IPS-20b (cell line): ENCODE data around the gene KLK15.

Experiments
- H3K27ac ChIP-seq: one replicate; pipeline ENCODE4 v1.5.1; 2013; ENCODE audit warnings: low read length
- H3K27me3 ChIP-seq: 2 replicates; pipeline ENCODE4 v1.6.1; 2013; ENCODE audit warnings: mild to moderate bottlenecking, low read length, inconsistent platforms; ENCODE audit not compliant: insufficient read depth
- H3K36me3 ChIP-seq: 2 replicates; pipeline ENCODE4 v1.6.1; 2013; ENCODE audit warnings: low read depth, mild to moderate bottlenecking, inconsistent platforms, low read length, moderate library complexity; ENCODE audit not compliant: insufficient read depth
- H3K4me1 ChIP-seq: 2 replicates; pipeline ENCODE4 v1.6.1; 2013; ENCODE audit warnings: mild to moderate bottlenecking, control low read depth, inconsistent platforms, low read length, moderate library complexity; ENCODE audit not compliant: insufficient read depth
- H3K4me3 ChIP-seq: 2 replicates; pipeline ENCODE4 v1.5.1; 2013; ENCODE audit warnings: mild to moderate bottlenecking, low read length, inconsistent platforms
- H3K9ac ChIP-seq: 2 replicates; pipeline ENCODE4 v1.6.1; 2013; ENCODE audit warnings: low read depth, mild to moderate bottlenecking, inconsistent platforms, low read length, moderate library complexity
- H3K9me3 ChIP-seq: 2 replicates; pipeline ENCODE4 v1.6.1; 2013; ENCODE audit warnings: mild to moderate bottlenecking, low read depth, low read length, inconsistent platforms; ENCODE audit not compliant: insufficient read depth

Gene KLK15

DNA sequence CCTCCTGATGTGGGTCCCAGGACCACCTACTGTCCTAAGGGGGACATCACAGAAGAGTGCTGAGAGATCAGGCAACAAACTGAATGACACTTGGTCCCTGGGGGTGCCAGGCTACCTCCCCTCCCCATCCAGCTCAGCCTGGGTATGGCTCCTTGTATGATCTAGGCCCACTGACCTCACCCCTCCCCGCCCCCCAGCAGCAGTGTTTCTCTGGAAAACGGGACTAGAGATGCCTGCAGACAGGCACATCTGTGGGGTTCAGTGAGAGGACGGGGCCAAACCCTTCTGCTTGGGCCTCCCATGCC, 33.9 kb downstream of the KLK15 start:
- H3K27ac ChIP-seq, result no peak overlapping the region
- peaks cover 83% of the 10 kb centered on the region for H3K36me3 ChIP-seq
- no peaks in the 10 kb centered on the region for H3K27me3 ChIP-seq
- no peak overlapping the region for H3K9ac ChIP-seq
- H3K4me1 ChIP-seq, result peaks cover 6% of the 10 kb centered on the region; the same call in 1 of the 2 replicates
- H3K4me3 ChIP-seq, result no peak overlapping the region
- H3K9me3 ChIP-seq, result no peaks in the 10 kb centered on the region

DNA sequence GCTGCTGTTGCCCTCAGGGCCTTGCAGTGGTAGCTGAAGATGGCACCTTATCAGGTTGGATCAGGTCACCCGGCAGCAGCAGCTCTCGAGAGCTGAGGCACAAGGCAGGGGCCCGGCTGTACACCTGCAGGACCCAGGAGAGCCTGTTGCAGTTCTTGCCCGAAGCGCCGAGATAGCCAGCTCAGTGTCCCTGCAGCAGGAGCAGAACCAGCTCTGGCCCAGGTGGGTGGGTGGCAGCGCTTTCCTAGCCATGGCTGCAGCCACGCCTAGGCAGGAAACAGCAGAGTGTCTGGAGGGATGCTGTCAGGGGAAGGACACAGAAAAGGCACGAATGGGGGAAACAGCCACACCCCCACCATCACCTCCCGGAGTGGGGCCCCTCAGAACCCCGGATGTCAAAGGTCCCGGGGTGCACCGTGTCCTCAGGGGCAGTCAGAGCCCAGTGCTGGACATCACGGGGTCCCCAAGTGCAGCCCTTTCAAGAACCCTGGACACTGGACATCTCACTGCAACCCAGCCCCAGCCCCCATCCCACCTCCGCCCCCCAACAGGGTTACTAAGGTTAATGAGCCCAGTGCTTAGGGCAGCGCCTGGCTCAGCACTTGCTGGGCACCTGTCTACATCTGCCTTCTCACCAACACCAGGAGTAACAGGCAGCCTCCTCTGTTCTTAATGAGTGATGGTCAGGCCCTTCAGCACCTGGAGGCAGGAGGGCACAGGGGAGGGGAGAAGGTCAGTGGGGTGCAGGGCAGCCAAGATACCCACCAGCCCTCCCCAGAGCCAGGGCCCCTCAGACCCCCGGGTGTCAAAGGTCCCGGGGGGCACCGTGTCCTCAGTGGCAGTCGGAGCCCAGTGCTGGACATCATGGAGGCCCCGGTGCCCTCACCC, 34.5 kb downstream of the KLK15 start:
- H3K4me1 ChIP-seq, result peaks cover 6% of the 10 kb centered on the region; the same call in 1 of the 2 replicates
- H3K9me3 ChIP-seq, result no peaks in the 10 kb centered on the region
- H3K27ac ChIP-seq, result no peak overlapping the region
- H3K4me3 ChIP-seq, result no peak overlapping the region
- no peaks in the 10 kb centered on the region for H3K27me3 ChIP-seq
- peaks cover 83% of the 10 kb centered on the region for H3K36me3 ChIP-seq
- no peak overlapping the region for H3K9ac ChIP-seq

DNA sequence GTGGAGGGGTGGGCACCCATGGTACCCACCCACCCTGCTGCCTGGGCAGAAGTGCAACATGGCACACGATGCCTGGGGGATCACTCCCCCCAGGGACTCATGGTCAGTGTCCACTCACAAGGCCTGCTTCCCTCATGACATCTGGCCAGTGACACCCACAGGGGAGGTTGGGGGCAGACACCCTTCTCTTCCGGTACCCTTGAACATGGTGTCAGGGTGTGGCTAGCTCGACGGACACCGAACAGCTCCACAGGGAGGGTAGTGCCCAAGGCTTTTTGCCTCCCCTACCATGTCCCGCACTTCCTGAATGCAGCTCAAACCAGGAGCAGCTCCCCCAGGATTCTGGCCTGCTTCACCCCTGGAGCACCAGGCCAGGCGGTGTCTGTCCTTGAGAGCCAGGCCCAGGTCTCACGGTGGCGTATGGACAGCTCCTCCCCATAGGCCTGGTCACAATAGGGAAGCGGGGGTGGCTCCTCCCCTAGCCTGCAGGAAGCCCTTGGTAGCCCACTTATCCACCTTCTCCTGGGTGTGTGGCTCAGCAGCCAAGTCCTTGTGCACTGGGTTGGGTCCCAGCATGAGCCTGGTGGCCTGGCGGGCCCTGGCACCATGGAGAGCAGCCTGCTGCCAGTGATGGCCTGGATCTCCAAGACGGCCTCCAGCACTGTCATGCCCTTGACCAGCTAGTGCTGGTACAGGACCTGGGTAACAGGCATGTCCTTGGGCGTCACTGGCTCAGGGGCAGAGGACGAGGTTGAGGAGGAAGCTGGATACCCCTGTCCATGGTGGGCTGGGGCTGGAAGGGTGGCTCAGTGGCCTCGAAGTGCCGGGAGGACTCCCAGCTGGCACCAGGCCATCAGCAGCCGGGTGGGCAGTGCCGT, 35.4 kb downstream of the KLK15 start:
- Histone ChIP-seq H3K4me1 (peaks cover 5% of the 10 kb centered on the region; the same call in 1 of the 2 replicates), H3K36me3 (peaks cover 75% of the 10 kb centered on the region)

DNA sequence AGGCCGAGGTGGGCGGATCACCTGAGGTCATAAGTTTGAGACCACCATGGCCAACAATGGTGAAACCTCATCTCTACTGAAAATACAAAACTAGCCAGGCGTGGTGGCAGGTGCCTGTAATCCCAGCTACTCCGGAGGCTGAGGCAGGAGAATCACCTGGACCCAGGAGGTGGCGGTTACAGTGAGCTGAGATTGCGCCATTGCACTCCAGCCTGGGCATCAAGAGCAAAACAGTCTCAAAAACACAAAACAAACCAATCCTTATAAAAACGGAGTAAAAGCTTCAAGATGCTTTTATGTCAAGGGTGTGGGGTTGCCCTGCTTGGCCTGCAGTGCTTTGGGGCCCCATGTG, 36.0 kb downstream of the KLK15 start:
- Histone ChIP-seq H3K9me3 (no peaks in the 10 kb centered on the region), H3K27ac (no peak overlapping the region), H3K9ac (no peak overlapping the region), H3K36me3 (peaks cover 69% of the 10 kb centered on the region), H3K4me3 (no peak overlapping the region), H3K4me1 (no peaks in the 10 kb centered on the region; the same call in 1 of the 2 replicates), H3K27me3 (no peaks in the 10 kb centered on the region)

More for the DNA sequence above, 35.4 kb downstream of the KLK15 start:
- H3K9me3 ChIP-seq, result no peaks in the 10 kb centered on the region
- no peak overlapping the region for H3K9ac ChIP-seq
- H3K4me3 ChIP-seq, result no peak overlapping the region
- H3K27ac ChIP-seq, result no peak overlapping the region
- H3K27me3 ChIP-seq, result no peaks in the 10 kb centered on the region

DNA sequence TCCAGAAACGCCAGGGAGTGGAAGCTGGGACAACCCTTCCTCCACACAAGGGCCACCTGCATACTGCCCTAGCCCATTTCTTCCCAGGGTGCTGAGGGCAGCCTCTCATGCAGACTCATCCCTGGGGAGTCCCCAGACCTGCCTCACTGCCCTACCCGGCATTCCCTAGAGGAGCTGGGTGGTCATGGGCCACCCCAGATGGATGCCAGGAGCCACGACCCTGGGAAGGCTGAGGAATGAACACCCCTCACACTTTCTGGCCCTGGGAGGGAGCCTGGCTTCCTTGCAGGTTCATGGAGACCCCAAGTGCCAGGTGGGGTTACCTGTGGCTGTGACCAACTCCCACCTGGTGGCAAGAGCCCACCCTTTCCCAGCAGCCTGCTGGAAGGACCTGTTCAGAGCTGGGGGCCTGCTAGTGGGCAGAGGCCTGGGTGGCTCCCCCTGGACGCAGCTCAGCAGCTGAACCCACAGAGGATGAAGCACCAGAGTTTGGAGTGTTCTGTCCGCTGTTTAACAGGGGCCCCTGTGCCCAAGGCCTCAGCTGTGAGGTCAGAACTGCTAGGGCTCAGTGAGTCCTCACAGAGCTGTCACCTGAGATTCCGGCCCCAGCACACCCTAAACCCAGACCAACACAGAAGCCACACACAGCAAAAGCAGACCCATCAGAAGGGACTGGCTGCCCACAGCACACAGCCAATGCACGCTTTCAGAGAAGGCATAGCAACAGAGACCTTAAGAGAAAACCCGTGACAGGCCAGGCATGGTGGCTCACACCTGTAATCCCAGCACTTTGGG, 36.5 kb downstream of the KLK15 start:
- Histone ChIP-seq H3K27ac (no peak overlapping the region), H3K4me3 (no peak overlapping the region), H3K4me1 (no peaks in the 10 kb centered on the region), H3K36me3 (peaks cover 64% of the 10 kb centered on the region), H3K27me3 (no peaks in the 10 kb centered on the region), H3K9me3 (no peaks in the 10 kb centered on the region), H3K9ac (no peak overlapping the region)

DNA sequence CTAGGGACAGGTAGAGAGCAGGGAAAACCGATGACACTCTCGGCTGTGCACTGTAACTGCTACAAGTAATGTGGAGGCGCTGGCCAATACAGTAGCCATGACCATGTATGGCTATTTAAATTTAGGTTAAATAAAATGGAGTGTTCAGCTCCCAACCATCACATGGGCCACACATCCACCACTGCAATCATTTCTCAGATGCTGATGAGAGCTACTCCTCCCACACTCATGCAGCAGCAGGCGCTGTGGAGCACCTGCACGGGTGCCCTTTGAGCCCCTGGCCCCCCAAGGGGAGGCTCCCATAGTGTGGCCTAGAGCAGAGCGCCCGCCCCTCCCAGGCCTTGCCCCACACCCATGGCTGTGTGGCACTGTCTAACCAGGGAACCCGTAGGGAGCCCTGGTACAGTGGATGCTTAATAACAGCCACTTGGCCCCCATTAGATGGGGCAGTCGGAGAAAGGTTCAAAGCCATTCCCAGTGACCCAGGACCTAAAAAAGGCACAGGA, 37.2 kb downstream of the KLK15 start:
- H3K9ac ChIP-seq, result no peak overlapping the region
- H3K27ac ChIP-seq, result no peak overlapping the region
- H3K9me3 ChIP-seq, result no peaks in the 10 kb centered on the region
- no peaks in the 10 kb centered on the region for H3K4me1 ChIP-seq
- H3K27me3 ChIP-seq, result no peaks in the 10 kb centered on the region
- H3K36me3 ChIP-seq, result peaks cover 58% of the 10 kb centered on the region
- H3K4me3 ChIP-seq, result no peak overlapping the region

DNA sequence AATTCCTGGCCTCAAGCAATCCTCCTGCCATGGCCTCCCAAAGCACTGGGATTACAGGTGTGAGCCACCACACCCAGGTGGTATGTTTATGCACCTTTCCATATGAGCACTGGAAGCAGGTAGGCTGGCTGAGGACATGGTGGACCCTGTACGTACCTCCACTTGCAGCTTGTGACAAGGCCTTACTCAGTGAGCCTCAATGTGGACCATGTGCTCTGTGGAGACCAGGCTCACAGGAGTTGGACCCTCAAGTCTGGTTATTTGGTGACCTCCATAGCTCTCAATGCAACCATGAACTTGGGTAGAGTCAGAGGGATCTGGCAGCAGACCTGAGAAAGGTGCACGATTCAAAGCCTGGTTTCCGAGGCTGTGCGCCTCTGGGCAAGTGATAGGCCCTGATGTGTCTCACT, 37.7 kb downstream of the KLK15 start:
- Histone ChIP-seq H3K9me3 (no peaks in the 10 kb centered on the region), H3K27ac (no peak overlapping the region), H3K4me3 (no peak overlapping the region), H3K4me1 (no peaks in the 10 kb centered on the region), H3K9ac (no peak overlapping the region), H3K27me3 (no peaks in the 10 kb centered on the region), H3K36me3 (peaks cover 53% of the 10 kb centered on the region)

DNA sequence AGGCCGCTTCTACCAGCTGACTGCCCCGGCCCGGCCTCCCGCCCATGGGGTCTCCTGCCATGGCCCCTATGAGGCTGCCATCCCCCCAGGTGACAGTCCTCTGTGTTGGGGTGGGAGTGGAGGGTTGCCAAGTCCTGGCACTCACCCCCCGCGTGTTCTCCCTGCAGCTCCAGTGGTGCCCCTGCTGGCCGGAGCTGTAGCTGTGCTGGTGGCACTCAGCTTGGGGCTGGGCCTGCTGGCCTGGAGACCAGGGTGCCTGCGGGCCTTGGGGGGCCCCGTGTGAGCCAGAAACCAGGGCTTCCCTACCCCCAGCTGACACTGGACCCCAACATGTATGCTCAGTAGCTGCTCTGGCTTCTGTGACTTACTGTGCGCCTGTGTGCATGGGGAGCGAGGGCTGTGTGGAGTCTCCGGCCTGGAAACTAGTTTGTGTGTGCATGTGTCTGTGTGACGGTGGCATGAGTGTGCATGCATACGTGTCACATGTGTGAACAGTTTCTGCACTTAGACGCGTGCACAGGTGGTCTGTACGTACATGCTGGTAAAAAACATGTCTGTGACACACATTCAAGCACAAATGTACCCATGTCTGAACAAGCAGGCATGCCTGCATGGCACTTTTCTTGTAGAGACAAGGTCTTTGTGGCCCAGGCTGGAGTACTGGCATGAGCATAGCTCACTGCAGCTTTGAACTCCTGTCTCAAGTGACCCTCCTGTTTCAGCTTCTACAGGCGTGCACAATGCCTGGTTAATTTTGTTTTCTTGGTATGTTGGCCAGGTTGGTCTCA, 38.3 kb downstream of the KLK15 start:
- H3K9me3 ChIP-seq, result no peaks in the 10 kb centered on the region
- no peak overlapping the region for H3K9ac ChIP-seq
- H3K36me3 ChIP-seq, result peaks cover 47% of the 10 kb centered on the region
- no peaks in the 10 kb centered on the region for H3K27me3 ChIP-seq
- no peak overlapping the region for H3K27ac ChIP-seq
- no peak overlapping the region for H3K4me3 ChIP-seq
- H3K4me1 ChIP-seq, result no peaks in the 10 kb centered on the region

DNA sequence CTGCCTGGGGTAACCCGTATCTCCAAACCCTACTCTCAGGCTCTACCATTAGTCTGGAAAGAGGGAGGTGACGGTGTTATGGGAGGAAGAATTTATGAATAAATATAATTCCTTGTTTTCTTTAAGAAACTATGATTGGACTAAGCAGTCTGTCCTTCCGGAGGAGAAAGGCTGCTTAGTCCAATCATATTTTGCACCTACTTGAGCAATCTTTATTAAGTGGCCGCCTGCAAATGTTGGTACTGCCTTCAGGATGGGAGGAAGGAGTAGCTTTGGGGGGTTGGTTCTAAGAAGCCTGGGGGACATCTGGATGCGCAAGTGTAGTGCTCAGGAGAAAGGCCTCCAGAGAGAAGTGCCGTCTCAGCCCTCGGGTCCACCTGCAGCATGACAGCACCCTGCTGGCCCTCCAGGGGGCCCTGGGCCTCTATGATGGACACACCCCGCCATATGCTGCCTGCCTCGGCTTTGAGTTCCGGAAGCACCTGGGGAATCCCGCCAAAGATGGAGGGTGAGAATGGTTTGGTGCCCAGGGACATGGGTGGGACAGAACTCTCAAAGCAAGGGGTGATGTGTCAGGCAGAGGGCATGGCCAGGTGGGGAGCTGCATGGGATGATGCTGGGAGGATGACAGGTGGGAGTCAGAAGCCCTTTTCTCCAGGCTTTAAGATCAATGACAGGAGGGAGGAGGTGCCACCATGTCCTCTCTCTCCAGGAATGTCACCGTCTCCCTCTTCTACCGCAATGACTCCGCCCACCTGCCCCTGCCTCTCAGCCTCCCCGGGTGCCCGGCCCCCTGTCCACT, 39.1 kb downstream of the KLK15 start:
- Histone ChIP-seq H3K27ac (no peak overlapping the region), H3K4me1 (no peaks in the 10 kb centered on the region), H3K9me3 (no peaks in the 10 kb centered on the region), H3K36me3 (peaks cover 39% of the 10 kb centered on the region), H3K4me3 (no peak overlapping the region), H3K27me3 (no peaks in the 10 kb centered on the region), H3K9ac (no peak overlapping the region)

DNA sequence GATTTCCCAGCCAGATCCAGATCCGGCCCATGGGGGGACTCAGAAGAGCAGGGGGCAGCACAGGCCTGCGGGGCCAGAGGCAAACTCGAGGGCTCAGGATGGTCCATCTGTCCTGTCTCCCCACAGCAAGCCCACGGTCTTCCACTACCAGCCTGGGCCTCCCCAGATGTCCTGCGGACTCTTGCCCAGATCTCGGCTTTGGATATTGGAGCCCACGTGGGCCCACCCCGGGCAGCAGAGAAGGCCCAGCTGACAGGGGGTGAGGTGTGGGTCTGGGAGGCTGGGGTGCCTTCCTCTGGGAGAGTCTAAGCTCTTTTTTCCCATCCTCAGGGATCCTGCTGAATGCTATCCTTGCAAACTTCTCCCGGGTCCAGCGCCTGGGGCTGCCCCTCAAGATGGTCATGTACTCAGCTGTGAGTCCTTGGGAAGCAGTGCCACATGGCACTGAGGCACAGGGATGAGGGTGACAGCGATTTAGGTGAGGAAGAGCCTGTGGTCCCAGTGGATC, 39.8 kb downstream of the KLK15 start:
- peaks cover 32% of the 10 kb centered on the region for H3K36me3 ChIP-seq
- no peaks in the 10 kb centered on the region for H3K4me1 ChIP-seq
- H3K4me3 ChIP-seq, result no peak overlapping the region
- H3K27ac ChIP-seq, result no peak overlapping the region
- no peak overlapping the region for H3K9ac ChIP-seq
- H3K27me3 ChIP-seq, result no peaks in the 10 kb centered on the region
- H3K9me3 ChIP-seq, result no peaks in the 10 kb centered on the region
